Measurements from ENCODE around the gene P2RY8.
"Not testable (repeated sequence)": the region's sequence is repeated elsewhere in the genome, so short reads cannot be mapped to it uniquely, and the experiment has no call there.

The P2RY8 gene

DNA sequence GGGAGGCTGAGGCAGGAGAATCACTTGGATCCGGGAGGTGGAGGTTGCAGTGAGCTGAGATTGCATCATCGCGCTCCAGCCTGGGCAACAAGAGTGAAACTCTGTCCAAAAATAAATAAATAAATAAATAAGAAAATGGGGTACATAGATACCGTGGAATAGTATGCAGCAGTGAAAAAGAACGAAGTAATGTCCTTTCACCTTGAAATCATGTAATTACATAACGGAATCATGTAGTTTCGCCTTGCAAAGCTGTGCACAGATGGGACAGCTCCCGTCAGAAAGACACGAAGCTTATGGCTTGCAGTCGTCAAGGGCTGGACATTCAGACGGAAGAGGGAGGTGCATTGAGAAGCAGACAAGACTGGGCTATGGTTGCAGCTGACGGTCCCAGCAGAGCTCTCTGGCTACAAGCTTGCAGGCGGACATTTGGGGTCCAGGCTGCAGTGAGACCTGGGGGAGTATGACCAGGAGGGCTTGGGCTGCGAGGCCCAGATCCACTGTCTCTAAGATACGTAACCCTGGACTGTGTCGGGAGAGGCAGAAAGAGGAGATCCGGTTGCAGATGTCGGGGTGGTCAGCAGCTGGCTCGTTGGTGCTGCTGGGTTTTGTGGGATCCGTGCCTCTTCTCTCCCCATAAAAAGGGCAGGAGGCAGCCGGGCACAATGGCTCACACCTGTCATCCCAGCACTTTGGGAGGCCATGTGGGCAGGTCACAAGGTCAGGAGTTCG, 6.2 kb upstream of the P2RY8 start:
- DNase-seq = peak; percentile 10

DNA sequence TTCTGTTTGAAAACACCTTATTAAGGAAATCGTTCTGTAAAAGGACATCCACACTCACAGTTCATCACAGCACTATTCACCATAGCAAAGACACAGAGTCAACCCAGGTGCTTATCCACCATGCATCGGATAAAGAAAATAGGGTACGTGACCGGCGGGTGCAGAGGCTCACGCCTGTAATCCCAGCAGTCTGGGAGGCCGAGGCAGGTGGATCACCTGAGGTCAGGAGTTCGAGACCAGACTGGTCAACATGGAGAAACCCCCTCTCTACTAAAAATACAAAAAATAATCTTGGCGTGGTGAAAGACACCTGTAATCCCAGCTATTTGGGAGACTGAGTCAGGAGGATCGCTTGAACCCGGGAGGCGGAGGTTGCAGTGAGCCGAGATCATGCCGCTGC, 2.2 kb upstream of the P2RY8 start:
- not testable (repeated sequence) for DNase-seq

DNA sequence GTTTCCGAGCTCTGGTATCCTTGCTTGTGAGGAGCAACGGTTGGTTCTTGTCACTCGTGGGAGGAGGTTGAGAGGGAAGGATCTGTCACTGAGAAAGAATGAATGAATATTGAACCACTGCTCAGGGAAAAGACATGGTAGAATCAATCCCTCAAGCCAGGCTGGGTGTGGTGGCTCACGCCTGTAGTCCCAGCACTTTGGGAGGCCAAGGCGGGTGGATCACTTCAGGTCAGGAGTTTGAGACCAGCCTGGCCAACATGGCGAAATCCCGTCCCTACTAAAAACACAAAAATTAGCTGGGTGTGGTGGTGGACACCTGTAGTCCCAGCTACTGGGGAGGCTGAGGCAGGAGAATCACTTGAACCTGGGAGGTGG, 718 bp upstream of the P2RY8 start:
- DNase-seq = not testable (repeated sequence)

GRCh38 chrX:1536712-1537030, 314 bp downstream of the P2RY8 start:
- DNase-seq = no peak

DNA sequence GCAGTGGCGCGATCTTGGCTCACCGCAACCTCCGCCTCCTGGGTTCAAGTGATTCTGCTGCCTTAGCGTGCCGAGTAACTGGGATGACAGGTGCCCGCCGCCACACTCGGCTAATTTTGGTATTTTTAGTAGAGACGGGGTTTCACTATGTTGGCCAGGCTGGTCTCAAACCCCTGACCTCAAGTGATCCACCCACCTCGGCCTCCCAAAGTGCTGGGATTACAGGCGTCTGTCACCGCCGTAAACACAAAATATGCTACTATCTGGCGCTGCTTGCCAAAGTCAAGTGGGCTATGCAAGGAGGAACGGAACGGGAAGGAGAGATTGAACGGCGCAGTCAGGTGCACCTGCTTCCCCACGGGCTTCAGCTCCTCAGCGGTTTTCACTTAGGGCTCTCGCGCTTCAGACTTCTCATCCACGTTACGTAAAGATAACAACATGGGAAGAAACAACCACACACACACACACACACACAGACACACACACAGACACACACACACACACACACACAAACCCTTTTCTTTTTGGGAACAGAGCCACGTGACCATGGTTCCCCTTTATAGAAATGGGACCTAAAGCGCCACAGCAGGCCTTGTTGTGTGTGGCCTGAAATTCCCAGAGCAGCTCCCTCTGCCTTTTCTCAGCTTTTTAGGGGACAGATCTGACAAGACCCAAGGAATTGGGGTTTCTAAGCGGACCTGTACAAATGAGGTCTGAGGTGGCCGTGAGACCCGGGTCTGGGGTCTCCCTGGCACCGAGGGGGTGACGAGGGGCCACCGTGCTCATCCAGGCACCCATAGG, 1.5 kb downstream of the P2RY8 start:
- no peak for DNase-seq

- peak; percentile 10 for DNase-seq
These were observed 2.5 kb downstream of the P2RY8 start for GRCh38 chrX:1534301-1535168.

GRCh38 chrX:1533058-1533457, 3.9 kb downstream of the P2RY8 start:
- no peak for DNase-seq

GRCh38 chrX:1531096-1531890, 5.7 kb downstream of the P2RY8 start:
- DNase-seq = no peak

DNA sequence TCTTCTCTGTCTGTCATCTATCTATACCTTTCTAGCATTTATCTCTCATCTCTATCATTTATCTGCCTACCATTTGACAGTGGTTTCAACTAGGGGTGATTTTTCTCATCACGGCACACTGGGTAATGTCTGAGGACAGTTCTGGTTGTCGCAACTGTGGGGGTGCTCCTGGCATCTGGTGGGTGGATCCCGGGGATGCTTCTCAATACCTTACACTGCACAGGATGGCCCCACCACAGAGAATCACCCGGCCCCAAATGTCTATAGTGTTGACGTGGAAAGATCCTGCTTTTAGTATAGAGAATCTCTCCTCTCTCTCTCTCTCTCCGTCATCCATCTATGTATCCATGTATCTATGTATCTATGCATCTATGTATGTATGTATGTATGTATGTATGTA, 7.2 kb downstream of the P2RY8 start:
- no peak for DNase-seq

DNA sequence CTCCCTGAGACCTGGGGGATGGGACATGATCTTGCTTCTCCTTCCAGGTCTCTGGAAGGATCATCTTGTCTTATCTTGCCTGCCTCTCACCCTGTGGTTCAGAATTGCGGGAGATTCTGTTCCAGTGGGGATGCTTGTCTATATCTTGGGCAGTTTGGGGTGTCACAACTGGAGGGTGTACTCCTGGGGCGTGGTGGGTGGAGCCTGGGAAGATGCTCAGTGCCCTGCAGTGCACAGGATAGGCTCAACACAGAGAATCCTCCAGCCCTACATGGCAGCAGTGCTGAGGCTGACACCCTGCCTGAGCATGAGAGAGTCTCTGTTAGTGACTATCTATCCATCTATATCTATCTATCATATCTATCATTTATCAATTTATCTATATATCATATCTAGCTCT, 7.7 kb downstream of the P2RY8 start:
- DNase-seq = no peak

GRCh38 chrX:1528884-1529203, 8.1 kb downstream of the P2RY8 start:
- no peak for DNase-seq

DNA sequence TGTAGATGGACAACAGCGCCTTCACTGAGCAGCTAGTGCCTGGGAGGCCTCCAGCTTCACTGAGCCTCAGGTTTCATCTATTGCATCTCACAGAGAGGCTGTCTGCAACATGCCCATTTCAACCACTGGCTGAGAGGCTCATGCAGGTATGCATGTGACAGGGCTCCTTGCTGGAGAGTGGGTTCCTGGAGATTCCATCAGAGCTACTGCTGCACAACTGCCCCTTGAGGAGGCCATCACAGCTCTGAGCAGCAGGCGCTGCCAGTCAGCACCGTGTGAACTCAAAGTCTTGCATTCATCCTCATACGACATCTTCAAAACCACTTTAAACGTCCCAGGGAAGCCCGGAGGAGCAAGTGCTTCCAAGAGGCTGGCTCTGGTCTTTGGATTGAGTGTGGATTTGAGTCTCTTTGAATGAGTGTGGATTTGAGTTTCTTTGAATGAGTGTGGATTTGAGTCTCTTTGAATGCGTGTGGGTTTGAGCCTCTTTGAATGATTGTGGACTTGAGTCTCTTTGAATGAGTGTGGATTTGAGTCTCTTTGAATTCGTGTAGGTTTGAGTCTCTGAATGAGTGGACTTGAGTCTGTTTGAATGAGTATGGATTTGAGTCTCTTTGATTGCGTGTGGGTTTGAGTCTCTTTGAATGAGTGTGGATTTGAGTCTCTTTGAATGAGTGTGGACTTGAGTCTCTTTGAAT, 8.7 kb downstream of the P2RY8 start:
- no peak for DNase-seq

DNA sequence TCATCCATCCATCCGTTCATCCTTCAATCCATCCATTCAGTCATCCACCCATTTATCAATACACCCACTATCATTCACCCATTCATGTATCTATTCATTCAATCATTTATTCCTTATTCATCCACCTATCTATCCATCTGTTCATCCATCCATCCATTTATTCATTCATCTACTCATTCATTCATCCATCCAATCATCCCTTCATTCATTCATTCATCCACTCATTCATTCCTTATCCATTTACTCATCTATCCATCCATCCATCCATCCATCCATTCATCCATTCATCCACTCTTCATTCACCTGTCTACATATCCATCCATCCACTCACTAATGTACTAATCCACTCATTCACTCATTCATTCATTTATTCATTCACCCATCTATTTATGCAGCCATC, 9.5 kb downstream of the P2RY8 start:
- no peak for DNase-seq

- no peak for DNase-seq
These were observed 10.4 kb downstream of the P2RY8 start for GRCh38 chrX:1526565-1526964.

GRCh38 chrX:1525583-1526355, 11.2 kb downstream of the P2RY8 start:
- no peak for DNase-seq

- no peak for DNase-seq
These were observed 12.0 kb downstream of the P2RY8 start for GRCh38 chrX:1524874-1525582.

GRCh38 chrX:1522905-1523304, 14.1 kb downstream of the P2RY8 start:
- not testable (repeated sequence) for DNase-seq

GRCh38 chrX:1521459-1521956, 15.5 kb downstream of the P2RY8 start:
- DNase-seq = no peak

GRCh38 chrX:1520350-1520749, 16.6 kb downstream of the P2RY8 start:
- DNase-seq = no peak

DNA sequence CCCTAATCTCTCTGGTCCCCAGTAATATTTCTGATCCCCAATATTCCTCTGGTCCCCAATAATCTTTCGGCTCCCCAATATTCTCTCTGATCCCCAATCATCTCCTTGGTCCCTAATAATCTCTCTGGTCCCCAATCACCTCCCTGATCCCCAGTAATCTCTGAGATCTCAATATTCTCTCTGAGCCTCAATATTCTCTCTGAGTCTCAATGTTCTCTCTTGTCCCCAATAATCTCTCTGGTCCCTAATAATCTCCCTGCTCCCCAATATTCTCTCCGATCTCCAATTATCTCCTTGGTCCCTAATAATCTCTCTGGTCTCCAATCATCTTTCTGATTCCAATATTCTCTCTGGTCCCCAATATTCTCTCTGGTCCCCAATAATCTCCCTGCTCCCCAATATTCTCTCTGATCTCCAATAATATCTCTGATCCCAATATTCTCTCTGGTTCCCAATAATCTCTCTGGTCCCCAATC, 17.9 kb downstream of the P2RY8 start:
- DNase-seq = no peak

- DNase-seq = no peak
These were observed 18.5 kb downstream of the P2RY8 start for GRCh38 chrX:1518512-1518911.
